Hepatocyte (in vitro differentiated cells): ENCODE results near the gene ACTC1.

Experiments used
- EZH2 ChIP-seq: fragments of 200-600 bp; sonication (generic); IDR thresholded peaks from 2 replicates; pipeline ENCODE4 v1.6.1; 2016; ENCODE audit warnings: antibody characterized with exemption, mild to moderate bottlenecking, borderline replicate concordance
- TF ChIP-seq, protein P1 (sequence below): fragments of 200-600 bp; sonication (generic); IDR thresholded peaks from 2 replicates; pipeline ENCODE4 v1.5.1; 2016; ENCODE audit warnings: antibody characterized with exemption, mild to moderate bottlenecking; ENCODE audit not compliant: poor library complexity

GRCh38 chr15:34794590-34795206 lies 651 bp downstream of the ACTC1 start:
- TF ChIP-seq, protein P1, sequence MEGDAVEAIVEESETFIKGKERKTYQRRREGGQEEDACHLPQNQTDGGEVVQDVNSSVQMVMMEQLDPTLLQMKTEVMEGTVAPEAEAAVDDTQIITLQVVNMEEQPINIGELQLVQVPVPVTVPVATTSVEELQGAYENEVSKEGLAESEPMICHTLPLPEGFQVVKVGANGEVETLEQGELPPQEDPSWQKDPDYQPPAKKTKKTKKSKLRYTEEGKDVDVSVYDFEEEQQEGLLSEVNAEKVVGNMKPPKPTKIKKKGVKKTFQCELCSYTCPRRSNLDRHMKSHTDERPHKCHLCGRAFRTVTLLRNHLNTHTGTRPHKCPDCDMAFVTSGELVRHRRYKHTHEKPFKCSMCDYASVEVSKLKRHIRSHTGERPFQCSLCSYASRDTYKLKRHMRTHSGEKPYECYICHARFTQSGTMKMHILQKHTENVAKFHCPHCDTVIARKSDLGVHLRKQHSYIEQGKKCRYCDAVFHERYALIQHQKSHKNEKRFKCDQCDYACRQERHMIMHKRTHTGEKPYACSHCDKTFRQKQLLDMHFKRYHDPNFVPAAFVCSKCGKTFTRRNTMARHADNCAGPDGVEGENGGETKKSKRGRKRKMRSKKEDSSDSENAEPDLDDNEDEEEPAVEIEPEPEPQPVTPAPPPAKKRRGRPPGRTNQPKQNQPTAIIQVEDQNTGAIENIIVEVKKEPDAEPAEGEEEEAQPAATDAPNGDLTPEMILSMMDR = no peak
- TF ChIP-seq EZH2 = no peak
